Immature natural killer cell (primary cell): ENCODE measurements around the gene PLD1. TPM values are rescaled to one million over a fixed set of nuclear protein-coding genes. Genes with fewer than 3 reads are reported as not detected.
"Not testable (repeated sequence)": the region's sequence is repeated elsewhere in the genome, so short reads cannot be mapped to it uniquely, and the experiment has no call there.

ENCODE experiments used
- DNase-seq, 3 donors: peaks; one replicate each; pipeline ENCODE4 v3.0.0; 2022; ENCODE audit warnings: mixed read lengths in 1 of 3
- H3K27ac Mint-ChIP-seq, 6 donors: one replicate each; pipeline ENCODE4 v1.8.0; 2020; ENCODE audit warnings: mixed read lengths in 6 of 6, mild to moderate bottlenecking in 5 of 6, inconsistent platforms in 4 of 6, moderate library complexity in 3 of 6
- H3K27me3 Mint-ChIP-seq, 3 donors: one replicate each; pipeline ENCODE4 v1.8.0; 2020 to 2021; ENCODE audit warnings: low read depth in 3 of 3, mild to moderate bottlenecking in 3 of 3, mixed read lengths in 3 of 3, moderate library complexity in 3 of 3, inconsistent platforms in 1 of 3
- H3K36me3 Mint-ChIP-seq, 3 donors: one replicate each; pipeline ENCODE4 v1.8.0; 2020; ENCODE audit warnings: mixed read lengths in 3 of 3, inconsistent platforms in 2 of 3, mild to moderate bottlenecking in 2 of 3
- H3K4me1 Mint-ChIP-seq, 2 donors: one replicate each; pipeline ENCODE4 v1.8.0; 2020; ENCODE audit warnings: inconsistent platforms in 2 of 2, mild to moderate bottlenecking in 2 of 2, mixed read lengths in 2 of 2, moderate library complexity in 1 of 2
- H3K4me3 Mint-ChIP-seq, 5 donors: one replicate each; pipeline ENCODE4 v1.8.0; 2020; ENCODE audit warnings: mild to moderate bottlenecking in 5 of 5, mixed read lengths in 5 of 5, inconsistent platforms in 3 of 5, moderate library complexity in 3 of 5
- H3K9me3 Mint-ChIP-seq, 6 donors: one replicate each; pipeline ENCODE4 v1.8.0; 2020; ENCODE audit warnings: mild to moderate bottlenecking in 6 of 6, mixed read lengths in 6 of 6, inconsistent platforms in 4 of 6, moderate library complexity in 3 of 6
- polyA plus RNA-seq, 3 donors: library from polyadenylated mRNA; unstranded; fragments of 300-500 nt; fragmentation: Illumina TruSeq; gene quantifications; one replicate each; pipeline ENCODE4 v1.2.3, GENCODE V29; 2021

PLD1 gene
- polyA plus RNA-seq, 3 donors from 2014 or later = 3.8 to 7.2 TPM; not detected in 1

DNA sequence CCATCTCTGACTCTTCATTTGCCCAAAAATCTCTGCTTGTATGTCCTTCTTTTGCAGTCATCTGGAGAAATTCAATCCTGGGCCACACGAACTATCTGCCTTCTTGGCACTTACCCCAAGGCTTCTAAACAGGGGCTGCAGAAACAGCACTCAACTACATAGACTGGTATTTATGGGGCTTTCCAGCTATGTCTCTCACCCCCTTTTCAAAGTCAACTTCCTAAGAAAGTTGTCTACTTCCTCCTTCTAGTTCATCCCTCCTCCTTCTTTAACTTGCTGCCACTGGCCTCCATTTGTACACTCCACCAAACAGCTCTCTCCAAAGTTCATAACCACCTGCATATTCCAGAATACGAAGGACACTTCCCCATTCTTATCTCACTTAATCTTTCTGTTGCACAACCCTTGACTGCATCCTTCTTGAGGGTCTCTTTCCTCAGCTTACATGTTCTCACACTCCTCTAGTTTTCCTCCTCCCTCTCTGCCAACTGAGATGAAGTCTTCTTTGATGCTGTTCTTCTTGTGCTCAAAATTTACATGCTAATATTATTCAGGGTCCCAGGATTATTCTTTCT lies 55.2 kb downstream of the PLD1 start:
- H3K27me3 Mint-ChIP-seq = peaks cover 0 to 2% (median 0%) of the 10 kb centered on the region in 3 donors
- no peak overlapping the region for H3K27ac Mint-ChIP-seq
- DNase-seq = no peak
- H3K4me1 Mint-ChIP-seq = no peaks in the 10 kb centered on the region
- no peaks in the 10 kb centered on the region for H3K9me3 Mint-ChIP-seq
- H3K36me3 Mint-ChIP-seq = peaks cover 0 to under 1% (median 0%) of the 10 kb centered on the region in 3 donors
- no peak overlapping the region for H3K4me3 Mint-ChIP-seq

DNA sequence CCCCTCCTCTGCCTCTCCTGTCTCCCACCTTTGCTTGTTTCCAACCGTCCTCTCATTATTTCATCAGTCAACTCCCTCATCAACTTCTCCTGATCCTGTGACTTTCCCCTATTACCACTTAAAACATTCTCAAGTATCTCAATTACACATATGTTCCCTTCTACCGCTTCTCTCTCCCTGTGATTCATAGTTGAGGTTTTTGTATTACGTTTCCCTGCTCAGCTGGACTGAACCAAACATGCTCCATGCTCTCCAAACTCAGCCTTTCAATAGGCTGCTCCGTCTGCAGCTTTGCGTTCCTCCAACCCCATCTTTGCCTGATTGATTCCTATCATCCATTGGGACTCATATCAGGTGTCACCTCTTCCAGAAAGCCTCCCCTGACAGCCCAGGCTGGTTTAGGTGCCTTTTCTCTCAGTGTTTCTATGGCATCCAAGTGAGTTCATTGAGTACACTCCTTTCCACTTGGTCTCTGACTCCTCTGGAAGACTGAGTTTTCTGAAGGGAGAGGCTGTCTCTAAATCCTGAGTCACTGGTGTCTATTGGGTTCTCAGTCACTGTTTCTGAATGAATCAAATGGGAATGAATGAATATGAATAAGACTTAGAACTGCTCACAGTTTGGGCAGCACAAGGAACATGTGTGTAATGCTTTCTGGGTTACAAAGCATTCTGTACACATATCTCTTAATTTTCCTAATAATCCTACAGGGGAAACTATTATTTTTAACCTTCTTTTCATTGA lies 56.4 kb downstream of the PLD1 start:
- no peak for DNase-seq
- Mint-ChIP-seq H3K27me3 (peaks cover 0 to 2% (median 2%) of the 10 kb centered on the region in 3 donors), H3K36me3 (no peaks in the 10 kb centered on the region), H3K4me3 (no peak overlapping the region), H3K27ac (no peak overlapping the region), H3K4me1 (no peaks in the 10 kb centered on the region), H3K9me3 (no peaks in the 10 kb centered on the region)

DNA sequence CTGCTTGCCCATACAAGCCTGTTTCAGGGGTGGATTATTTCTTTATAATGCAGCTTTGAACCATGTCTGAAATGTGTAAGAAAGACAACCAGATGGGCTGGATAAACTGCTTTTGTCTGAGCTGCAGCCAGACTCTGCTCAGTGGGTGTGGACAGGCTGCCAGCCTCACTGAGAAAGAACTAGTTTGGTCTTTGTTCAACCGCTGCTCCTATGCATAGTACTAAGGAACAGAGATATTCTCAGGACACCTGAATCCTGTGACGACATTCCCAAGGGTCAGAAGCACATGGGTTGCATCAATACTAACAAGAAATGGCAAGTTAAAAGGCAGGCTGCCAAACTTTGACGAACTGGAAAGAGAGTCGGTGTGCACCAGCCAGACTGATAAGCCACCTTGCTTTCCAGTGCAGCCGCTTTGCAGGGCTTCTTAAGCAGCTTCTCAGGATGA lies 57.2 kb downstream of the PLD1 start:
- no peak for DNase-seq
- H3K27me3 Mint-ChIP-seq = peaks cover 0 to 2% (median 0%) of the 10 kb centered on the region in 3 donors
- no peak overlapping the region for H3K27ac Mint-ChIP-seq
- H3K4me1 Mint-ChIP-seq = no peaks in the 10 kb centered on the region
- H3K9me3 Mint-ChIP-seq = no peaks in the 10 kb centered on the region
- H3K36me3 Mint-ChIP-seq = no peaks in the 10 kb centered on the region
- no peak overlapping the region for H3K4me3 Mint-ChIP-seq

DNA sequence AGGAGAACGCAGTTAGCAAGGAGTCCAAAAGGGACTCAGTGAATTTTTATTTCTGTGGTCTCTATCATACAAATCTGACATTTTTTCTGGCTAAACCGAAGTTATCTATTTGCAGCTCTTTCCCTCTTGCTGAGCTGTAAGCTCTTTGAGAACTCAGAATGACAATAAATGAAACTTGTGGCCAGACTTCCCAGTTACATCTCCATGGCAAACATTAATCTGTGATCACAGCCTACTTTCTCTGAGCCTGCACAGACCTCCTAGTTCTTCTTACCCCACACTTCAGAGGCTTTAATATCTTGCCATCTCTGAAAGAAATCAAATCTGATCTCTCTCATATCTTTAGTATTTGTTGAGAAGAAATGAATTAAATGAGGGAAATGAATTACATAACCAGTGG lies 58.0 kb downstream of the PLD1 start:
- Mint-ChIP-seq H3K4me1 (peaks cover 1 to 3% of the 10 kb centered on the region in 2 donors), H3K9me3 (no peaks in the 10 kb centered on the region), H3K36me3 (peaks cover 0 to 2% (median 0%) of the 10 kb centered on the region in 3 donors), H3K27ac (no peak overlapping the region), H3K27me3 (peaks cover 0 to 2% (median 1%) of the 10 kb centered on the region in 3 donors), H3K4me3 (no peak overlapping the region)
- no peak for DNase-seq

DNA sequence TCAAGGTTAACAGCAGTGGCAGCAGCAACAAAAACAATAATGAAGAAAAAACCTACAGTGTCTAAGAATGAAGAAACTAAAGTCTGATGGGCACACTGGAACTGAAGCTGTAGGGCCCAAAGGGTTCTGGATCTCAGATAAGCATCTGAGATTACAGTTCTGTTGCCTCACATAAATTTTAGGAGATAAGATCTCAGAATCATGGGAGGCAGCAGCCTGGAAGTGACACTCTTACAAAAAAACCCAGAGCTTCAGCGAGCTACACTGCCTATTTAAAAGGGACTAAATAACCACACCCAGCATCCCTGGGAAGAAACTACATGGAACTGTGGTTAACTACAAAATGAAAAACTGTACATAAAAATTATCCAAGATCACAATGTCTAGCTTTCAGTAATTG lies 61.2 kb downstream of the PLD1 start:
- Mint-ChIP-seq H3K4me1 (peaks cover 7 to 11% of the 10 kb centered on the region in 2 donors), H3K27me3 (peaks cover 0 to 5% (median 3%) of the 10 kb centered on the region in 3 donors), H3K4me3 (no peak overlapping the region), H3K9me3 (no peaks in the 10 kb centered on the region), H3K27ac (no peak overlapping the region), H3K36me3 (peaks cover 0 to 2% (median 0%) of the 10 kb centered on the region in 3 donors)
- no peak for DNase-seq

DNA sequence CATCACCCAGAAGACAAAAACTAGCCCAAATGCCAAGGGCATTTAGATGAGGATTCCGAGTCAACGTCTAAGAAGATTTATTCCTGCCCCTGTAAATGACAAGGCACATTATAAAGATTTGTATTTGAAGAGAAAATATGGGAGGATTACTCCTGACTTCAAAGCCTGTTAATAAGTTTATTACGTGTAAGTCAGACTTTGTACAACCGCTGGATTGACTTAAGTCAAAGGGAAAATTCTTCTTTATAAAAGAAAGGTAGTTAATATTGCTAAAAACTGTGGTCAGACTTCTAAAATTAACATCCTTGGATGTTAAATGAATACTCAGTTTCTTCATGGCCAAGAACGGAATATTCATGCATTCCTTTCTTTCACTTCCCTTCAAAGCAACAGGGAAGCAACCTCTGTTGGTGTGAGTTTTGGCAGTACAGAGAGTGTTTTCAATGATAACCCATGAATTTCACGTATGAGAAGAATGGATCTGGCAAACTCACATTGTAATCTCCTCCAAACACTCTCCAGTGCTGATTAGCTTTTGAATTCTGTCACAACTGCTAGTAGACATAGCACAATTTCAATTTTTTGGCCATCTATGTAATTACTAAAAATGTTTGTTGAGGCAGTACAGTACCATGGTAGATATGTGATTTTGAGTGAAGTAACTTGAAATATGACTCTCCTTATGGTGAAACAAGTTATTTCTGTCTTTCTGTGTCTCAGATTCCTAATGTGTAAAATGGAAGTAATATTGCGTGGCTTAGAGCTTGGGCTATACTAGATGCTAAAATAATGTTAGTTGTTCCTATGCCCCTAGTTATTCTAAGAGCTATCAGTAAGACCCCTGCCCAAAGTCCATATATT lies 62.0 kb downstream of the PLD1 start:
- H3K4me3 Mint-ChIP-seq = no peak overlapping the region
- H3K27ac Mint-ChIP-seq = no peak overlapping the region
- peaks cover 7 to 11% of the 10 kb centered on the region in 2 donors for H3K4me1 Mint-ChIP-seq
- peaks cover 0 to 2% (median 0%) of the 10 kb centered on the region in 3 donors for H3K36me3 Mint-ChIP-seq
- H3K27me3 Mint-ChIP-seq = peaks cover 0 to 7% (median 3%) of the 10 kb centered on the region in 3 donors
- no peak for DNase-seq
- H3K9me3 Mint-ChIP-seq = no peaks in the 10 kb centered on the region

DNA sequence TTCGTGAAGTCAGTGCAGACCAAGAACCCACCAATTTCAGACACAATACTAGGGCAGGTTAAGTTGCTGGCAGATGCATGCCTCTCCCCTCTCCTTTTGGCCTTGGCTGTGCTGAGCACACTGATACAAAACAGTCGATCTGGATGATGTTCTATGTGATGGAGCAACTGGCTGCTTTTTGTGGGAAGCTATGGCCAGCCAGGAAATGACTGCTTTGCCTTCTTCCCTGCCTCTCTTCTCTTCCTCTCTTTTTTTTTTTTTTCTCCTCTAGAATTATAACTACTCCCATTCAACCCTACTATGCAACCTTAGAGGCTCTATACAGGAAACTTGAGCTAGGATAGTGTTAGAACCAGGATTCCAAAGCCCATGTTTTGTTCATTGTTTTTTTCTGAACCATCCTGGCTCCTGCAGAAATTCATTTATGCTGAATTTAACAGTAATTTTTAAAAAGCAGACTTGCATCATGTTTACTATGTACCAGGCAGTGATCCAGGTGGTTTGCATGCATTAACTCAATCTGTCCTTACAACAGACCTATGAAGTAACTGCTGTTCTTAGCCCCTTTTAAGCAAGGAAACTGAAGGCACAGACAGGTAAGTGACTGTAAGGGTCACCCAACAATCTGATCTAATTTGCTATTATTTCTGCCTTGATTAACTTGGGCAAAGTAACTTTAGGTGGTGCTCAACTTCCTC lies 62.9 kb downstream of the PLD1 start:
- peak overlapping the region in 1 of 6 donors; percentile 25 for H3K27ac Mint-ChIP-seq
- H3K36me3 Mint-ChIP-seq = peaks cover 0 to 2% (median 0%) of the 10 kb centered on the region in 3 donors
- H3K4me3 Mint-ChIP-seq = peak overlapping the region in 2 of 5 donors; percentile 12 to 20
- peak in 1 of 3 donors; percentile 3 for DNase-seq
- H3K9me3 Mint-ChIP-seq = no peaks in the 10 kb centered on the region
- H3K27me3 Mint-ChIP-seq = peaks cover 0 to 8% (median 3%) of the 10 kb centered on the region in 3 donors
- peaks cover 7 to 11% of the 10 kb centered on the region in 2 donors for H3K4me1 Mint-ChIP-seq

DNA sequence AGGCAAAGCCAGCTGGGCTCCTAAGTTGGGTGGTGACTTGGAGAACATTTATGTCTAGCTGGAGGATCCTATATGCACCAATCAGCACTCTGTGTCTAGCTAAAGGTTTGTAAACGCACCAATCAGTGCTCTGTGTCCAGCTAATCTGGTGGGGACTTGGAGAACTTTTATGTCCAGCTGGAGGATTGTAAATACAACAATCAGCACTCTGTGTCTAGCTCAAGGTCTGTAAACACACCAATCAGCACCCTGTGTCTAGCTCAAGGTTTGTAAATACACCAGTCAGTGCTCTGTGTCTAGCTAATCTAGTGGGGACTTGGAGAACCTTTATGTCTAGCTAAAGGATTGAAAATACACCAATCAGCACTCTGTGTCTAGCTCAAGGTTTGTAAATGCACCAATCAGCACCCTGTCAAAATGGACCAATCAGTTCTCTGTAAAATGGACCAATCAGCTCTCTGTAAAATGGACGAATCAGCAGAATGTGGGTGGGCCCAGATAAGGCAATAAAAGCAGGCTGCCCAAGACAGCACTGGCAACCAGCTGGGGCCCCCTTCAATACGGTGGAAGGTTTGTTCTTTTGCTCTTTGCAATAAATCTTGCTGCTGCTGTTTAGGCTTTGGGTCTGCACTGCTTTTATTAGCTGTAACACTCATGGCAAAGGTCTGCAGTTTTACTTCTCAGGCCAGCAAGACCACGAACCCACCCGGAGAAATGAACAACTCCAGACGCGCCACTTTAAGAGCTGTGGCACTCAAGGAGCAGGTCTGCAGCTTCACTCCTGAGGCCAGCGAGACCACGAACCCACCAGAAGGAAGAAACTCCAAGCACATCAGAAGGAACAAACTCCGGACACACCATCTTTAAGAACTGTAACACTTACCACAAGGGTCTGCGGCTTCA lies 63.7 kb downstream of the PLD1 start:
- Mint-ChIP-seq H3K4me3 (peak overlapping the region in 2 of 5 donors; percentile 12 to 20), H3K4me1 (peaks cover 7 to 11% of the 10 kb centered on the region in 2 donors), H3K27ac (peak overlapping the region in 1 of 6 donors; percentile 25)
- H3K36me3 Mint-ChIP-seq, H3K9me3 Mint-ChIP-seq, H3K27me3 Mint-ChIP-seq, DNase-seq: not testable (repeated sequence)

DNA sequence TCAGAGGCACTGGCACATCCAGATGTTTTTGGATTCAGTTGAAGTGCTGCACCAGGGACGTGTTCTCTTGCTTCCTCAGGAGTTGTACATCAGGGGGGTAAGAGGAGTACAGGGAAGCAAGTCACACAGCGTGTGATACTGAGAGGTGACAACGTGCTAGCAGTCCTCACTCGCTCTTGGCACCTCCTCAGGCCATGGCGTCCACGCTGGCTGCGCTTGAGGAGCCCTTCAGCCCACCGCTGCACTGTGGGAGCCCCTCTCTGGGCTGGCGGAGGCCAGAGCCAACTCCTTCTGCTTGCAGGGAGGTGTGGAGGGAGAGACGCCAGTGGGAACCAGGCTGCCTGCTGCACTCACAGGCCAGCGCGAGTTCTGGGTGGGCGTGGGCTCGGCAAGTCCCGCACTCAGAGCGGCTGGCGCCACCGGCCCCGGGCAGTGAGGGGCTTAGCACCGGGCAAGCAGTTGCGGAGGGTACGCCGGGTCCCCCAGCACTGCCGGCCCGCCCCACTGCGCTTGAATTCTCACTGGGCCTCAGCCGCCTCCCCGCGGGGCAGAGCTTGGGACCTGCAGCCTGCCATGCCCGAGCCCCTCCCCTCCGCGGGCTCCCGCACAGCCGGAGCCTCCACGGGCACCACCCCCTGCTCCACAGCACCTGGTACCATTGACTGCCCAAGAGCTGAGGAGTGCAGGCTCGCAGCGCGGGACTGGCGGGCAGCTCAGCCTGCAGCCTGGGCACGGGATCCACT lies 64.5 kb downstream of the PLD1 start:
- peaks cover 7 to 11% of the 10 kb centered on the region in 2 donors for H3K4me1 Mint-ChIP-seq
- H3K27ac Mint-ChIP-seq = no peak overlapping the region
- no peak for DNase-seq
- peaks cover 0 to 2% (median 0%) of the 10 kb centered on the region in 3 donors for H3K36me3 Mint-ChIP-seq
- H3K27me3 Mint-ChIP-seq = peaks cover 0 to 8% (median 3%) of the 10 kb centered on the region in 3 donors
- H3K4me3 Mint-ChIP-seq = no peak overlapping the region
- no peaks in the 10 kb centered on the region for H3K9me3 Mint-ChIP-seq

DNA sequence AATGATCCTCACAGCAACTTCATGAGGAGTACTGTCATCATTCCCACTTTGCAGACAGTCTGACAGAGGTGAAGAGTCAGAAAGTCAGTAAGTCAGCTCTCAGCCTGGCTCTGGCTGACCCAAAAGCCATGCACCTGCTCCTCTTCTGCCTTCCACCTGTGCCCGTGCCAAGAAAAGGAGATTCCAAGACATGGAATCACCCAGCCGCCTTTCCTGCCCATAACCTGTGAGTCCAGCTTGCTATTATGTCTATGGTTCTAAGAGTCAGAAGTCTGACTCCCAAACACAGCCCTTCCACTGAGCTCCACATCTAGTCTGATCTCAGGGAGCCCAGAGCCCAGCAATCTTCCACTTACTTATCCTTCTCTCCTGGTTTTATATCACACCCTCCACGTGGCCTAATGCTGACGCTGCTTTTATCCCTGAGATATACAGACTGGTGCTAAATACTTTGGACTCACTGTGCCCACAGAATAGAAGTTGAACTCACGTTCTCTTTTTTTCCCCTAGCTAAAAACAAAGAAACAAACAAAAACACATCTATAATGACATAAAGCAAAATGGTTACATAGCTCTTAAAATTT lies 66.0 kb downstream of the PLD1 start:
- H3K27me3 Mint-ChIP-seq = peaks cover 0 to 8% (median 2%) of the 10 kb centered on the region in 3 donors
- no peak overlapping the region for H3K4me3 Mint-ChIP-seq
- no peak for DNase-seq
- no peaks in the 10 kb centered on the region for H3K9me3 Mint-ChIP-seq
- peaks cover 0 to 2% (median 0%) of the 10 kb centered on the region in 3 donors for H3K36me3 Mint-ChIP-seq
- H3K4me1 Mint-ChIP-seq = peaks cover 7 to 11% of the 10 kb centered on the region in 2 donors
- no peak overlapping the region for H3K27ac Mint-ChIP-seq

DNA sequence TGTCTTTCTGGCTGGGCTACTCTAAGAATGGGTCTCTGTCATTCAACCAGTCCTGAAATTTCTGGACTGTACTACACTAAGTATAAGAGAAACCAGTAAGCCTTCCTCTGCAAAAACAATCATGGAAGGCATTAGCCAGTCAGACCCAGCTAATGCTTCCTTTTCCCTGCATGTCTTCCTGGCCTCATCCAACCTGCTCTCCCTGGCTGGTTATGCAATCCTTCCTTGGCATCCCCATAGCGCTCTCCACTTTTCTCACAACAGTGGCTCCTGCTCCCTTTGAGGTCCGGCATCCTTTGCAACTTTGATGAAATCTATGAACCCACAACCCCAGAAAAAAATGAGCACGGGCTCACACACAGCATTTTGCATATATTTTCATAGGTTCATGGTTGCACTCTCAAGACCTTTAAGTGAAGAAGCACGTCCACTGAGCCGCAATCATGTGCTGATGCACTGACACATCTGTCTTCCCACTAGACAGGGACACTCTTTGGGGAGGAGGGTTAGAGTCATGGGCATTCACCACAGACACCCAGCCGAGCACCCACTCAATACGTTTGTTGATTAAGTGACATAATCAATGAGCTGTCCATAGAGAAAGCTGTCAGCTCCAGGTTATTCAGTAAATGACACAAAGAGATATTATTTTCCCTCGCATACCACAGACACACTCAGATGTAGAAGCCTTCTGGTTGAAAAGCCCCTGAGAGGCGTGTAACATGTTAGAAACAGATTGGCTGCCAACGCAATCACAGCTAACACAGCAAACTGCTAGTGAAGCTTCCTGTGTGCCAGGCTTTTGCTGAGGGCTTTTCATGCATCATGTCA lies 66.7 kb downstream of the PLD1 start:
- Mint-ChIP-seq H3K27ac (no peak overlapping the region), H3K9me3 (no peaks in the 10 kb centered on the region), H3K4me1 (peaks cover 7 to 11% of the 10 kb centered on the region in 2 donors), H3K27me3 (peaks cover 0 to 8% (median 2%) of the 10 kb centered on the region in 3 donors), H3K36me3 (peaks cover 0 to 2% (median 0%) of the 10 kb centered on the region in 3 donors), H3K4me3 (no peak overlapping the region)
- no peak for DNase-seq
